HG03196 (cell line): ENCODE measurements around the gene EIF5AL1.
"Not testable (repeated sequence)": the region's sequence is repeated elsewhere in the genome, so short reads cannot be mapped to it uniquely, and the experiment has no call there.

Experiments used
- ATAC-seq: cut with Tn5 transposase; IDR thresholded peaks from one replicate; pipeline ENCODE4 v1.9.1; 2021; ENCODE audit not compliant: unreplicated experiment

The EIF5AL1 gene

DNA sequence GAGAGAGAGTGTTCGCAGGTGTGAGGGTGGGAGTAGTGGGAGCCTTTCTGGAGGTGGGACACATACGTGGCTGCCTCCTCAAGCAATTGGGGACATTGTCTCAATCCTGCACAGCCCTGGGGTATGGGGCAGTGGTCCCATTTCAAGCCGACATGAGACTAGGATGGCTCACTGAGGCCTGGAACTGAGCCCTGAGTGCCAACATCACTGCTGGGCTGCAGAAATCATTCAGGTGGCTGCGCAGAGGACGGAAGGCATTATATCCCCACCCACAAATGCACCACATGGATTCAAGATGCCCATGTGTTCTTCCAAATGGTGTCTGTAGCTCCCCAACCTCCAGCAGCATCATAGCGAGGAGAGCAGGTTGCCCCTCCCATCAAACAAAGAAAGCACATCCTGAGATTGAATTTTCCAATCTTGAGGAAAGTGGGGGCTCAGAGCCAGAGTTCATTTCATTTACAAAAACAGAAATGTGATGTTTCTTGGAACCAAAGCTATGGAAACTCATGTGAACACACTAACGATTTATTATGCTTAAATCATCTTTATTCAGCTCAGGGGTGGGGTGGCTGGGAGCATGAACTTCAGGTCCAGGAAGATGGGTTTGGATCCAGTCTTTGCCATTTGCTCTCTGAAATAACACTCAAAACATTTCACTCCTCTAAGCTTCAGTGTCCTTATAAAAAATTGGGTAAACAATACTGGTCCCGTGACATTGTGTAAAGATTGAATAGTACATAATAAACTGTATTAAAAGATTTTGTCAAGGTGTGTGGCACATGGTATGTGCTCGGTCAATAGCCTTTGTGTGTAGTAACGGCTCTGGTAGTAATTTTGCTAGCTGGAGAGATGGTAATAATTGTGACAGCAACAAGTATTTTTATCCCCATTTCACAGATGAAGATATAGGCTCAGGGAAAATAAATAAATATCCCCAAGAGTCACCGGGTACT is 43.3 kb downstream of the EIF5AL1 start:
- ATAC-seq: no peak

DNA sequence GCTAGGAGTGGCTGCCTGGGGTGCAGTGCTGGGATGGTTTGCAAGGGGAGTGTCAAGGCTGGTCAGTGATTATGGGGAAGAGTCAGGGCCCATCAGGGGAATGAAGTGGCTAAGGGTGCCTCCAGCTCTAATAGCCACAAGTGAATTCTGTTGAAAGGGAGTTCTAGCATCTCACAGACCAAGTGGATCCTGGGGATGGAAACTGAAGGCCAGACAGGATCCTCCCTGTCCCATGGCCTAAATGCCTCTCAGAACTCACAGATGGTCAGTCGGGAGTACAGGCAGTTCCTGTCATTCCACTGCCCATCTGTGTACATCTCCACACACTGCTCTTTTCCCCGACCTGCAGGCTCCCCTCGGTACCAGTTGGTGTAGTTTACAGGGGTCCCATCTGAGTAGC is 44.6 kb downstream of the EIF5AL1 start:
- not testable (repeated sequence) for ATAC-seq

DNA sequence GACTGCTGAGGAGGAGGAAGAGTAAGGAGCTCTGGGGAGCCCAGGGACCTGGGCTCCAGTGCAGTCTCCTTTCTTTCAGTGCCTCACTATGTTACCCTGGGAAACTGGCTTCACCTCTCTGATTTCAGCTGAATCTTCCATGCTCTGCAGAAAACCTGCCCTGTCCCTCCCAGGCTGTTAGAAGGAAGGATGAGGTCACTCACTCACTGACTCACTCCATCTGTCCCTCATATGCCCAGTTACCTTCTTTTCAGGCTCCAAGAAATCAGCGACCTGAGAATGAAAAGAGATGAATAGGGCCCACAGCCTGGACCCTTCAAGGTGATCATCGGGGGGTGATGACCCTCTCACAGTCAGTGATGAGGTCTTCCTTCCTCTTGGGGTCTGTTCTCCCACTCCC is 47.4 kb downstream of the EIF5AL1 start:
- ATAC-seq: no peak

DNA sequence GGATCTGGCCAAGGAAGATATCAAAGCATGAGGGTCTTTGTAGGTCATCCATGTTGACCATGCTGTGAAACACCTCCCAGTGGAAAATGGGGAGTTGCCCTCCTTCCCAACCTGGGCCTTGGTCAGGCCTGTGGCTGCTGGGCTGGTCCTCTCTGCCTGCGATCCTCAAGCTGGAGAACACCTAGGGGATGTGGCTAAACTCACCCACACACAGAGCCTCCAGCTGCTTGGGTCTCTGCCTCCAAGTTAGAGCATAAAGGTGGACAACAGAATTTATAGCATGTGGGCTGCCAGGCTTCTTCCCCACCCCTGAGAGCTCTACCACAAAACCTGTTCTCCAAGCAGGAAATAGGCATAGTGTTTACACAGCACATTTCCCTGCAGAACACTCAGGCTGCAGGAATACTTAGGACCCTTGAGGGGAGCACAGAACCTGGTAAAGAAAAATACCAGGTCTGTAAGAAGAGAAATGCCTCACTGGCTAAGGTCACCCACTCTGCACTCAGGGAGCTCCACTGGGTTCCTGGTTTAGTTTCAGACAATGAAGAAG is 47.9 kb downstream of the EIF5AL1 start, which contains the start of gene SFTPA2:
Gene SFTPA2 (minus strand): TSS at position 248 of the 550 bp plus-strand sequence. CDS start 924 bp downstream, outside the sequence.
- no peak for ATAC-seq

DNA sequence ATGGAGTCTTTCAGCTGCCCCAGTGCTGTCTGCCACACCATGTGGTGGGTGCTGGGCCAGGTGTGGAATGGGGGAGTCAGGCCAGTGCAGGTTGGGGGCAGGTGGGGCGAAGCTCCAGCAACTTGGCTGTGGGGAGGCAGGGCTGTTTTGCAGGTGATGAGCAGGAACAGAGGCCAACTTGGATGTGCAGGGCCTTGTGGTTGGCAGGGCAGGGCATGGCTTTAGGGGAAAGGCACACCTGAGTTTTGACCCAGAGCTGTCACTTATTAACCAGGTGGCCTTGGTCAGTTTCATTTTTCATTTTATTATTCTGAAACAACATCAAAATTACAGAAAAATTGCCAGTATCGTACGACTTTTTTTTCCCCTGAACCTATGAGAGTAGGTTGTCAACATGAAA is 48.9 kb downstream of the EIF5AL1 start:
- no peak for ATAC-seq

DNA sequence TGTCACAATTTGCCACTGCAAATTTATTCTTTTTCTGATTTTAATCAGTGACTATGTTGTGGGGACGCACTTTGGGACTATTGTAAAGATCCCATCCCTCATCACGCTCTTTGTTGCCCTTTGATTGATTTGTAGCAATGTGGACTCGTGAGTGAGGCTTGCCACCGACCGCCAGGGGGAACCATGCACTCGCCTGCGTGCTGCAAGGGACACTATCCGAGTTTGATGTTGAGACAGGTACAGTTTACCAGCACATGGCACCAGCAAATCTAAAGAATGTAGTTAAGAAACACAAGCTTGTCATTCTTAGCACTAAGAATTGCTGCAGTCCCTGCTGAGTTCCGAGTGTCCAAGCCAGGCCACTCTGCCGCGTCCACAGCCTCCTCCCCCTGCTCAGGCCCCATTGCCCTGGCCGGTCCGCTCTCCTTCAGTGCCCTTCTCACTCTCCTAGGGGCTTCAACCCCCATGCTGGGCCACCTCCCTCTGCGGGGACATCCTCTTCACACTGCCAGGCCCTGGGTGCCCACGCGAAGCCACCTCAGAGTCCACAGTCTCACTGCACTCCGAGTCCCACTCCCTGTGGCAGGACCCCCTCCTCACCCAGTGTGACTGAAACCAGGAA is 49.9 kb downstream of the EIF5AL1 start:
- ATAC-seq: no peak

DNA sequence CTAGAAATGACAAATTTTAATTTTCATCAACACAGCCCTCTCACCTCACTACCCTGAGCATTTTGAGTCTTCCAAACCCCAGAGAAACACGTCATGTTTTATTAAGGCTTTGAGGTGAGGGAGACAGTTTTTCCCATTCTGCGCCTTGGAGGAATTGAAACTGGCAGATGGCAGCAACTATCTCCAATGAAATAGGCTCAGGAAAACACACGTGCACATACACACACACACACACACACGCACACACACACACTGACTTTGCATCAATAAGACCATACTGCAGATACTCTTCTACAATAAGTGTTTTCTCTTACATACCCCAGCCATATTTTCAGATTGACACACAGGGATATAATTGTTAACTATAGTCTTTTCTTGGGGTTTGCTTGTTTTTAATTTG is 51.1 kb downstream of the EIF5AL1 start:
- ATAC-seq: no peak
